Neural progenitor cell (in vitro differentiated cells): ENCODE results near the gene HK1. TPM values are rescaled to one million over a fixed set of nuclear protein-coding genes. Genes with fewer than 3 reads are reported as not detected.

Source experiments
- DNase-seq: peaks from one replicate; pipeline ENCODE4 v3.0.0-alpha.2; 2016; ENCODE audit warnings: low spot score
- H2AFZ ChIP-seq: fragments of 200-600 bp; sonication (generic); replicated peaks from 2 replicates; pipeline ENCODE4 v1.6.1; 2016; ENCODE audit warnings: antibody characterized with exemption
- H3F3A ChIP-seq: fragments of 200-600 bp; sonication (generic); 2 replicates; pipeline ENCODE4 v1.6.1; 2016; ENCODE audit warnings: antibody characterized with exemption, low read depth
- H3K27ac ChIP-seq: fragments of 200-600 bp; sonication (generic); 2 replicates; pipeline ENCODE4 v1.5.1; 2016; ENCODE audit warnings: mild to moderate bottlenecking
- H3K27me3 ChIP-seq: fragments of 200-600 bp; sonication (generic); 2 replicates; pipeline ENCODE4 v1.6.1; 2016; ENCODE audit warnings: mild to moderate bottlenecking, moderate library complexity
- H3K36me3 ChIP-seq: fragments of 200-600 bp; sonication (generic); 2 replicates; pipeline ENCODE4 v1.5.1; 2016
- H3K4me1 ChIP-seq: fragments of 200-600 bp; sonication (generic); 2 replicates; pipeline ENCODE4 v1.6.1; 2016; ENCODE audit warnings: mixed run types
- H3K4me2 ChIP-seq: fragments of 200-600 bp; sonication (generic); 2 replicates; pipeline ENCODE4 v1.6.1; 2016
- H3K4me3 ChIP-seq: fragments of 200-600 bp; sonication (generic); 2 replicates; pipeline ENCODE4 v1.5.1; 2016
- H3K79me2 ChIP-seq: fragments of 200-600 bp; sonication (generic); 2 replicates; pipeline ENCODE4 v1.6.1; 2016; ENCODE audit warnings: low read depth
- H3K9ac ChIP-seq: fragments of 200-600 bp; sonication (generic); 2 replicates; pipeline ENCODE4 v1.6.1; 2016
- H3K9me3 ChIP-seq: fragments of 200-600 bp; sonication (generic); 2 replicates; pipeline ENCODE4 v1.5.1; 2016; ENCODE audit warnings: low read depth
- H4K20me1 ChIP-seq: fragments of 200-600 bp; sonication (generic); 2 replicates; pipeline ENCODE4 v1.6.1; 2016; ENCODE audit warnings: low read depth
- H3K27ac Mint-ChIP-seq: 3 replicates; pipeline ENCODE4 v1.8.0; 2021; ENCODE audit warnings: mixed read lengths
- H3K27me3 Mint-ChIP-seq: 2 replicates; pipeline ENCODE4 v1.8.0; 2022; ENCODE audit warnings: low read depth, mild to moderate bottlenecking, inconsistent platforms, moderate library complexity, mixed read lengths; ENCODE audit not compliant: insufficient read depth
- H3K36me3 Mint-ChIP-seq: 3 replicates; pipeline ENCODE4 v1.8.0; 2021; ENCODE audit warnings: mixed read lengths
- H3K4me1 Mint-ChIP-seq: 3 replicates; pipeline ENCODE4 v1.8.0; 2021; ENCODE audit warnings: mixed read lengths
- H3K4me3 Mint-ChIP-seq: 3 replicates; pipeline ENCODE4 v1.8.0; 2021; ENCODE audit warnings: mild to moderate bottlenecking, moderate library complexity, mixed read lengths
- H3K9me3 Mint-ChIP-seq: 3 replicates; pipeline ENCODE4 v1.8.0; 2020; ENCODE audit warnings: mixed read lengths
- CTCF ChIP-seq: fragments of 200-600 bp; sonication (generic); IDR thresholded peaks from 2 replicates; pipeline ENCODE4 v1.5.1; 2017; ENCODE audit warnings: antibody characterized with exemption, mild to moderate bottlenecking
- EZH2 ChIP-seq: fragments of 200-600 bp; sonication (generic); IDR thresholded peaks from 2 replicates; pipeline ENCODE4 v1.6.1; 2017; ENCODE audit warnings: antibody characterized with exemption, mild to moderate bottlenecking, moderate library complexity
- EZH2phosphoT487 ChIP-seq: fragments of 200-600 bp; sonication (generic); IDR thresholded peaks from 2 replicates; pipeline ENCODE4 v1.6.1; 2017; ENCODE audit warnings: antibody characterized with exemption
- total RNA-seq: library from RNA; depleted of rRNA; stranded (reverse); fragments of >200 nt; gene quantifications from 2 replicates; pipeline ENCODE4 v1.2.3, GENCODE V29; 2015; ENCODE audit warnings: low replicate concordance

The HK1 gene
- total RNA-seq, 1 donor from 2014 or later = 30.1 TPM

DNA sequence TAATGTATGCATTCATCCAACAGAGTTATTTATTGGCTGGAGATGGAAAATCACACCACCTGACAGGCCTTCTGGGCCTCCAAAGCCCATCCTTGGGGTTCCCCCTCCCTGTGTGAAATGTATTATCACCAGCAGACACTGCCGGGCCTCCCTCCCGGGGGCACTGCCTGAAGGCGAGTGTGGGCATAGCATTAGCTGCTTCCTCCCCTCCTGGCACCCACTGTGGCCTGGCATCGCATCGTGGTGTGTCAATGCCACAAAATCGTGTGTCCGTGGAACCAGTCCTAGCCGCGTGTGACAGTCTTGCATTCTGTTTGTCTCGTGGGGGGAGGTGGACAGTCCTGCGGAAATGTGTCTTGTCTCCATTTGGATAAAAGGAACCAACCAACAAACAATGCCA lies 123.1 kb downstream of the HK1 start:
- Mint-ChIP-seq H3K27me3 (peaks cover 7% of the 10 kb centered on the region), H3K4me3 (no peak overlapping the region), H3K4me1 (peaks cover 15% of the 10 kb centered on the region), H3K27ac (no peak overlapping the region), H3K36me3 (peaks cover 16% of the 10 kb centered on the region), H3K9me3 (no peaks in the 10 kb centered on the region)
- Histone ChIP-seq H3K9ac (no peak overlapping the region), H3K79me2 (no peaks in the 10 kb centered on the region), H3K36me3 (no peaks in the 10 kb centered on the region), H3K27me3 (no peaks in the 10 kb centered on the region), H4K20me1 (no peaks in the 10 kb centered on the region), H3K4me1 (peaks cover 4% of the 10 kb centered on the region), H3K9me3 (no peaks in the 10 kb centered on the region), H3K4me2 (no peak overlapping the region), H3K4me3 (no peak overlapping the region), H2AFZ (no peak overlapping the region), H3K27ac (no peak overlapping the region), H3F3A (no peaks in the 10 kb centered on the region)
- TF ChIP-seq EZH2 (no peak), CTCF (no peak), EZH2phosphoT487 (no peak)
- DNase-seq = no peak

DNA sequence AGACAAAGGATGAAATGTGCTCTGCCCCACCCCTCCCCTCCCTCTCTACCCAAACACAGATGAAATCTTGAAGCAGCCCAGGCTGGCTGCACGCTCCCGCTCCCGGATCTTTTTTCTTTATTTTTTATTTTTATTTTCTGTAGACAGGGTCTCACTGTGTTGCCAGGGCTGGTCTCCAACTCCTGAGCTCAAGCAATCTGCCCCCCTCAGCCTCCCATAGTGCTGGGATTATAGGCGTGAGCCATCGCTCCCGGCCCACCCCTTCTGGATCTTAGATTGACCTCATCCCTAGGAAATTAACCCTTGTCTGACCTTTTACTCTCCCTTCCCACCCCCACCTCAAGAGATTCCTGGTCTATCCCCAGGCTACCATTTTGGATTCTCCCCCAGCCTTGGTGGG lies 124.1 kb downstream of the HK1 start:
- Histone ChIP-seq H3F3A (no peaks in the 10 kb centered on the region), H3K79me2 (no peaks in the 10 kb centered on the region), H3K4me1 (peaks cover 7% of the 10 kb centered on the region), H3K4me2 (no peak overlapping the region), H2AFZ (no peak overlapping the region), H3K9ac (no peak overlapping the region), H3K4me3 (no peak overlapping the region), H4K20me1 (no peaks in the 10 kb centered on the region), H3K27me3 (no peaks in the 10 kb centered on the region), H3K27ac (no peak overlapping the region), H3K36me3 (no peaks in the 10 kb centered on the region), H3K9me3 (no peaks in the 10 kb centered on the region)
- TF ChIP-seq CTCF = no peak
- no peak for TF ChIP-seq EZH2
- no peak for TF ChIP-seq EZH2phosphoT487
- peaks cover 16% of the 10 kb centered on the region for H3K36me3 Mint-ChIP-seq
- H3K4me3 Mint-ChIP-seq = no peak overlapping the region
- DNase-seq = no peak
- H3K9me3 Mint-ChIP-seq = no peaks in the 10 kb centered on the region
- H3K4me1 Mint-ChIP-seq = peaks cover 23% of the 10 kb centered on the region
- peaks cover 7% of the 10 kb centered on the region for H3K27me3 Mint-ChIP-seq
- H3K27ac Mint-ChIP-seq = peak overlapping the region; percentile 63

- peaks cover 16% of the 10 kb centered on the region for H3K36me3 Mint-ChIP-seq
- no peak for TF ChIP-seq EZH2phosphoT487
- no peak for TF ChIP-seq CTCF
- TF ChIP-seq EZH2 = no peak
These were observed 124.8 kb downstream of the HK1 start for GRCh38 chr10:69403066-69403465.

More at GRCh38 chr10:69403066-69403465, 124.8 kb downstream of the HK1 start:
- Histone ChIP-seq H3K4me3 (no peak overlapping the region), H3K36me3 (no peaks in the 10 kb centered on the region), H4K20me1 (no peaks in the 10 kb centered on the region), H3K9ac (no peak overlapping the region), H2AFZ (no peak overlapping the region), H3K4me2 (no peak overlapping the region), H3K9me3 (no peaks in the 10 kb centered on the region), H3K79me2 (no peaks in the 10 kb centered on the region), H3K27ac (no peak overlapping the region), H3K27me3 (peaks cover 2% of the 10 kb centered on the region), H3F3A (peaks cover 2% of the 10 kb centered on the region), H3K4me1 (peaks cover 7% of the 10 kb centered on the region)
- Mint-ChIP-seq H3K4me3 (no peak overlapping the region), H3K27ac (no peak overlapping the region), H3K9me3 (no peaks in the 10 kb centered on the region), H3K4me1 (peaks cover 23% of the 10 kb centered on the region), H3K27me3 (peaks cover 8% of the 10 kb centered on the region)
- no peak for DNase-seq
